Subcutaneous adipose tissue (tissue), 4 donors: ENCODE measurements around the gene MYMX. TPM values are rescaled to one million over a fixed set of nuclear protein-coding genes. Genes with fewer than 3 reads are reported as not detected.

Source experiments
- CTCF ChIP-seq: fragments of 450-650 bp; IDR thresholded peaks from one replicate; pipeline ENCODE4 v1.5.1; 2016; ENCODE audit warnings: low read depth, mild to moderate bottlenecking, control low read depth, antibody characterized with exemption, moderate library complexity
- total RNA-seq, 4 donors: library from RNA; depleted of rRNA; stranded (reverse); fragments of >200 nt; gene quantifications; one replicate each; pipeline ENCODE4 v1.1.0, GENCODE V29; 2016

MYMX gene
- total RNA-seq, 4 donors from 2014 or later, result 0.98 to 2.6 (median 1.8) TPM

- TF ChIP-seq CTCF, result no peak
These were observed 26.0 kb upstream of the MYMX start for GRCh38 chr6:44190715-44191114.

- no peak for TF ChIP-seq CTCF
These were observed 24.2 kb upstream of the MYMX start for GRCh38 chr6:44192428-44193041.

GRCh38 chr6:44193307-44193910, 23.3 kb upstream of the MYMX start:
- no peak for TF ChIP-seq CTCF

GRCh38 chr6:44194326-44194725, 22.4 kb upstream of the MYMX start:
- TF ChIP-seq CTCF, result no peak

GRCh38 chr6:44198684-44199083, 18.0 kb upstream of the MYMX start:
- no peak for TF ChIP-seq CTCF

GRCh38 chr6:44199883-44200282, 16.8 kb upstream of the MYMX start:
- TF ChIP-seq CTCF, result no peak

- no peak for TF ChIP-seq CTCF
These were observed 15.5 kb upstream of the MYMX start for GRCh38 chr6:44201200-44201599.
